Activated CD4-positive, alpha-beta T cell treated with anti-CD3 and anti-CD28 coated beads, Interleukin-2, Interleukin-6, amounts not matched to agents 100 ng/mL and 50 ng/mL, durations not matched to agents 16 hours and 8 hours (primary cell): ENCODE measurements around the gene DROSHA.

ENCODE experiments used
- DNase-seq: peaks from one replicate; pipeline ENCODE4 v3.0.0-alpha.2; 2020

The DROSHA gene

DNA sequence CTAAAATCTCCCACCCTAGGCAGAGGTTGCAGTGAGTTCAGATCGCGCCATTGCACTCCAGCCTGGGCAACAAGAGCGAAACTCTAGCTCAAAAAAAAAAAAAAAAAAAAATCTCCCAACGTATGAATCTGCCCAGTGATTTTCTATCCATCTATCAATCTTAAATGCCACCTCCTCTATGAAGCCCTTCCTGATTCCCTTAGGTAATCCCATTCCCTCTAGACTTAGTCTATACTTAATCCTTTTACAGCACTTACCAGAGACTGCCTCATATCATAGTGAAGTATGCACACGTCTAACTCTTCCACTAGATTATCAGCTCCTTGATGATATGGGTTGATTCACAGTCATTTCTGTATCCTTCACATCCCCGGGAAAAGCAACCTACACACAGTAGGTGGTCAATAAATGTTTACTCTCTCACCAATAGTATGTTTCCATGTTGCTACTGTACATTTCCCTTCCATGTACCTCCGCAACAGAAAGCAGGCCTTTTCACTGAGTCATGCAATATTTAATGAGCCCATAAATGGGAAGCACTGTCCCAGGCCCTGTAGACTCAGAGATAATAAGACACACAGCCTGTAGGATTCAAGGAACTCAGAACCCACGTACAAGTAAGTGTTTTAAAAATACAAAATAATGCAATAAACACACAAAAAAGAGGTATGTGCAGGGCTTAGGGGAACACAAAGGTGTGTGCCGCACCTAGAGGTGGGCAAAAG, 1.2 kb downstream of the DROSHA start:
- no peak for DNase-seq

GRCh38 chr5:31523041-31523440, 8.9 kb downstream of the DROSHA start:
- no peak for DNase-seq

DNA sequence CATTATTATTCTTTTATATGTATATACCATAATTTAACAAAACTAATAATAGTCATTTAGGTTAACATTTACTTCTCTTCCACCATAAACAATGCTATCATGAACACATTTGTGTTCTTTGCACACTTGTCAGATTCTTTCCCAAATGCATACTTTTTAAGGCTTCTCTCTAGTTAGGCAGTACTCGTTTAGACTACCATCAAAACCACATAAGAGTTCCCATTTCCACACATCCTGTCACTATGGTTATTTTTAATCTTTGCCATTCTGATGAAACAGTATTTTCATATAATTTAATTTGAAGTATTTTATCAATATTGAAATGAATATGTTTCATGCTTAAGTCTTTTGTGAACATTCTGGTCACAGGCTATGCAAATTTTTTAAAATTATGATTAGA, 15.1 kb downstream of the DROSHA start:
- no peak for DNase-seq

DNA sequence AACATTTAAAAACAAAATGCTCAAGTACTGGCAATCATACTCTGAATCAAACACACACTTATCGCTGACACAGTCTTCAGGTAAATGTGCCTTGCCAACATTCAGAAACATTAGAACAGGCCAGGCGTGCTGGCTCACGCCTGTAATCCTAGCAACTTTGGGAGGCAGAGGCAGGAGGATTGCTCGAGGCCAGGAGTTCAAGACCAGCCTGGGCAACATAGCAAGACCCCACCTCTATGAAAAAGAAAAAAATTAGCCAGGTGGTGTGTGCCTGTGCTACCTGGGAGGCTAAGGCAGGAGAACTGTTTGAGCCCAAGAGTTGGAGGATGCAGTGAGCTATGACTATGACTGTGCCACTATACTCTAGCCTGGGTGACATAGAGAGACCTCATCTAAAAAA, 20.6 kb downstream of the DROSHA start:
- no peak for DNase-seq

GRCh38 chr5:31504529-31504928, 27.4 kb downstream of the DROSHA start:
- no peak for DNase-seq

- no peak for DNase-seq
Observed at GRCh38 chr5:31502506-31502905, 29.4 kb downstream of the DROSHA start.

GRCh38 chr5:31500256-31500655, 31.6 kb downstream of the DROSHA start:
- no peak for DNase-seq

DNA sequence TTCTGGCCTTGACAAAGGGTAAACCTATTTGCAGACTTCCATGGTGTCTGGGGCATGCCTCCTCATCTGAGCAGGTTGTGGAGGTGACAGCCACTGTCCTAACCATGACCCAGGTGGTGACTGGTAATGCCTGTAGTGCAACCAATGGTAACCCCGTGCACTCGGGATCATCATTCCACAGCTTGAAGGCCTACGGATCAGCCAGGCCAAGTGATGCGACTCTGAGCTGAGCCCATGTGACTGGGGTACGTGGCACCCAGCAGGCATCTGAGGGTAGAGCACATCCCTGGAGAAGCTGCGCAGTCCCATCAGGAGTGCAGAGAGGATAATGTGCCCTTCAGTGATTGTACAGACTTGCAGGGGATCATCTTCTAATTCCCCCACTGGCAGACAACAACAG, 35.0 kb downstream of the DROSHA start:
- DNase-seq: no peak

GRCh38 chr5:31496301-31496700, 35.6 kb downstream of the DROSHA start:
- no peak for DNase-seq

- no peak for DNase-seq
Observed at GRCh38 chr5:31495336-31495735, 36.6 kb downstream of the DROSHA start.

DNA sequence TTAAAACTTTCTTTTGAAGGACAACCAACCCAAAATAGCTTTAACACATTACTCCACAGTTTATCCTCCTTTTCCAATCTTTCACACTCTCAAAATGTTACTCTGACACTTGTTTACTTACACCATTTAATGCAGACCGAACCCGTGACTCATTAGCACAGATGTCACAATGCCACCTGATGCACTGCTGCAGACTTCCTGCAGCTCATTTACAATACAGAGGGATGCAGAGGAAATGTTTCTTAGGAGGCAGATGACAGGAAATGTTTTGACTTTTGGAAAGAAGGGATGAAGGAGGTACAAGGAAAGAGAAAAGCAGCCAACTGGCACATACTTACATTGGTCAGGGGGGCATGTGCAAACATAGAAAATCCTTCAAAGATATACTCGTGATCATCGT, 39.0 kb downstream of the DROSHA start:
- no peak for DNase-seq

GRCh38 chr5:31487506-31487905, 44.4 kb downstream of the DROSHA start:
- DNase-seq: no peak

- no peak for DNase-seq
Observed at GRCh38 chr5:31486441-31486840, 45.5 kb downstream of the DROSHA start.

- DNase-seq: no peak
Observed at GRCh38 chr5:31485376-31486207, 46.3 kb downstream of the DROSHA start.

DNA sequence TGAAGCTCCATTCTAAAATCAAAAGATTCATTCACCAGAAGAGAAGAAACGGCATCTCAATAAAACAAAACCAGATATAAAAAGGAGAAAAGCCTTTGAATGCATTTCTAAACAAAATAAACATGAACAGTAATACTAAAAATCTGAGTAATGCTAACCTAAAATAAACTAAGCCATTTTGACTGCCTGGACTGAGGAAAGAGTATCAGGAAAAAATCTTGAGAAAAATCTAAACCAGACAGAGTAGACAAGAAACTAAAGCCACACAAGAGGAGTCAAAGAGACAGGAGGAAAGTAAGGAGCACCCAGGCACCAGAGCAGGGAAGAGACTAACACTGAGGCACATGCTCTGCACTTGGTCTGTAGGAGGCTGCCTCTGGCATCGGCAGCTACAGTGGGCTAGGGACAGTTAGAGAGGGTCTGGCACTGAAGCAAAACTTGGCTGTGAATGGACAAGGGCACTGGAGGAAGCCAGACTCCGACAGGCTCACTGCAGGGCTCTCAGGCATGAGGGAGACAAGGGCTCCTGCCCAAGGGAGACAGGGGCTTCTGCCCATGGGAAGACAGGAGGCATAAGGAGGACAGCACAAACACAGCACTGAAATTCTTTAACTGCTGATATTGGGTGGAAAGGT, 50.2 kb downstream of the DROSHA start:
- no peak for DNase-seq

GRCh38 chr5:31479706-31480105, 52.2 kb downstream of the DROSHA start:
- no peak for DNase-seq

DNA sequence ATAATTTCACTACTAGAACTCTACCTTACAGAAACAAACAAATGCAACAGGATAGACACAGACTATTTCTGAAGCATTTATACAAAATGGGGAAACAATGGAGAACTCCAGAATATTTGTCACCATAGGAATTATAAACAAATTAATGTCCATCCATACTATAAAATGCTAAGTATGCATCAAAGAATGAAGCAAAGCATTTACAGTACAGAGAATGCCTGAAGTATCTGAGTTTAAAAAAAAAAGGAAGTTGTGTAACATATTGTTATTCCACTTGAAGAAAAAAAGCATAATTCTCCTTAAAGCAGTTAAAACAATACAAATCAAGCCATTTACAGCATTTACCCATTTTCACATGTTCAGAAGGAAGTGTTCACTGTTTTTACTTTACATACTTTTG, 53.0 kb downstream of the DROSHA start:
- DNase-seq: no peak

GRCh38 chr5:31477971-31478370, 53.9 kb downstream of the DROSHA start:
- DNase-seq: no peak

DNA sequence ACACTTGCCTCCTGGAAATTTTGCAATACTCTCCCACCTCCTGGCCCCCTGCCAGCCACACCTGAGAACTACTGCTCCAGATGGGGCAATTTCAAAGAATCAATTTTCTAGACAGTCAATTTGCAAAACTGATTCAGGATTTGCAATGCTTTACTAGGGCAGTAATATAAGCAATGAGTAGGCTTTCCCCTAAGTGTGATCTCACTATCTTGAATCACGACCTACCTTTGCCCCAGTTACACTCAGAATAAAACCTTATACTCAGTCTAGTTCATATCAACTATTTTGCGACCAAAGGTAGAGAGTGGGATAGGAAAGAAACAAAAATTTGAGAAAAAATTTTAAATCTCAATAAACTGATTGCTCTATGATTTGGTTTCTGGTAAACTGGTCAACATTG, 54.4 kb downstream of the DROSHA start:
- no peak for DNase-seq

GRCh38 chr5:31476738-31477141, 55.2 kb downstream of the DROSHA start:
- DNase-seq: no peak

GRCh38 chr5:31471916-31472315, 60.0 kb downstream of the DROSHA start:
- no peak for DNase-seq

DNA sequence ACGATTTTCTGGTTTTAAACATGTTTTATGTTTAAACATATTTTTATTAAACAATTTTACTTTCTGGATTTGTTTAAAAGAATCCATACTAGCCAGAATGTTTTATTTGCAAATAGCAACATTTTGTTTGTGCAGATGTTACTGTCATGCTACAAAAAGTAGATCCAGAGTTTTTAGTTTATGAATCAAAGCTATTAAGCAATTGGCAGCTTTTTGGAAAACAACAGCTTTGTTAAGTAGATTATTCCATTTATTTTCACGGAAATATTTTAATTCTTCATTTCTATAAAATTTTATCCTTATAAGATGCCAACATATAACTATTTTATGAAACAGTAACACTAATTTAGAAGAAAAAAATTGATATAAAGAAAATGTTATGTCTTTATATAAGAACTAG, 60.9 kb downstream of the DROSHA start:
- no peak for DNase-seq

GRCh38 chr5:31470608-31471007, 61.3 kb downstream of the DROSHA start:
- no peak for DNase-seq

- no peak for DNase-seq
Observed at GRCh38 chr5:31469886-31470285, 62.0 kb downstream of the DROSHA start.
